Eye (tissue), 1 donor: ENCODE data around the gene MMS22L.
"Not testable (repeated sequence)": the region's sequence is repeated elsewhere in the genome, so short reads cannot be mapped to it uniquely, and the experiment has no call there.

Experiments
- DNase-seq: peaks from one replicate; pipeline ENCODE4 v3.0.0-alpha.2; 2015

MMS22L gene

DNA sequence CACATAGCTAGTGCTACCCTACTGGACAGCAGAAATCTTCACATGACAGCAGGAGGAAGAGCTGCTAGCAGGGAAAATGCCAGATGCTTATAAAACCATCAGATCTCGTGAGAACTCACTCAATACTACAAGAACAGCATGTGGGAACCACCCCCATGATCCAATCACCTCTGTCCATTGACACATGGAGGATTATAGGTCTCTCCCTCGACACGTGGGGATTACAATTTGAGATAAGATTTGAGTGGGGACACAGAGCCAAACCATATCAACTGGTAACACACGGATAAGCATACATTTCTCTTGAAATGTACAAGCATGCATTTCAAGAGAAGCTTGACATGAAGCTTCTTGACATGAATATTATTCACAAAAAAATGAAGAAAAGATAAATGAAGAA, 64.1 kb downstream of the MMS22L start:
- DNase-seq = no peak

DNA sequence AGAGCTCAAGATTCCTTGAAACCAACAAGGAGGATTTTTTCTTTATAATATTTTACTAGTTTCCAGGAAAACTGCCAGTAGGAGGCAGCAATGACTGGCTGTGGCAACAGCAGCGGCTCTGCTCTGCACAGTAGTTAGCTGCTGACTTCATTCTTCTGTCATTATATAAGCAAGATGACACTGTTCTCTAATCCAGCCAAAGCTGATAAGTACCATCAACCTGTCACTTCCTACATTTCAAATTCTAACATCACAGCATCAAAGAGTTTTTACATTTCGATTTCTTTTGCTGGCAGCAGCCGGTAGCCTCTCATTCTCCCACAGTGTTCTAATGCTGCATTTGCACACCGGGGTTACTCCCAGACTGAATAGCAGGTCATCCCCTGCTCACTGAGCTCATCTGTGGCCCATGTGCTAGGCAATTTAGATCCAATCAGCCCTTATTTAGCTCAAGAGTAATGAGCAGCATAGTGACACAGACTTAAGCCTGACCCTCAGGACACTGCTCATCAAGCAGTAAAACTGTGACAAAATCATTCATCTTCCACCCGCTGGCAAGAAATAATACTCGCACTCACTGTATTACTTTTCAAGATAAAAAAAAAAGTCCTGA, 67.8 kb downstream of the MMS22L start:
- peak; percentile 90 for DNase-seq

DNA sequence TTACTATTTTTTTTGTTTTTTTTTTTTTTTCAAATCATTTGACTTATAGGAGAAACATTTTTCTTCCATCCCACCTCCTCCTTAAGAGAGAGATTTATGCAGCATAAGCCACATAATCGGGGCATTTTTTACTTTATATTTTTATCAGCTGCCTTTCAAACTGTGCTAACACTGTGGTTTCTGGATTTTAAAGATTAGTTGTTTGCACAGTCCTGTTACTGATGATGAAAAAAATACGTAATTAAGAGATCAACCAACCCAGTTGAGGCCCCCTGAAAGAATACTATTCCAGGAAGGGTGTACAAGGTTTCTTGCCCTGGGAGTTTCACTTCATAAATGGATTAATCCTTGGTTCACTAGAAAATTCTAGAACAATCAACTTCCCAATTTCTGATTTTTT, 68.3 kb downstream of the MMS22L start:
- peak; percentile 9 for DNase-seq

DNA sequence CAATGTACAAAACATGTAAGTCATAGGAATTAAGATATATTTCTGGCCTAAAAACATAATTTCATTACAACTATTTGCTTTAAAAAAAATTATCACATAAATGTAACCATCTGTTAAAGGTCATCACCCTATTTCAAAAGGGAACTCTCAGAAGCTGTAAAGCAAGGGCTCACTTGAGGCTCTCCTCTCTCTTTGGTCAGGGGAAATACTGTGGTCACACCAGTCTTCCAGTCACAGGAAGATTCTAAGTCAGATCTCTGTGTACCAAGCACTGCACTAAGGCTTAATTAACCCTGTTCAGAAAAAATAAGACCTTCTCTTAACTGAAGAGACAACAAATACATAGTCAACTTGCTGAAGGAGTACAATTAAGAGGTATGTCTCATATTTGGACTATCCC, 75.6 kb downstream of the MMS22L start:
- no peak for DNase-seq

DNA sequence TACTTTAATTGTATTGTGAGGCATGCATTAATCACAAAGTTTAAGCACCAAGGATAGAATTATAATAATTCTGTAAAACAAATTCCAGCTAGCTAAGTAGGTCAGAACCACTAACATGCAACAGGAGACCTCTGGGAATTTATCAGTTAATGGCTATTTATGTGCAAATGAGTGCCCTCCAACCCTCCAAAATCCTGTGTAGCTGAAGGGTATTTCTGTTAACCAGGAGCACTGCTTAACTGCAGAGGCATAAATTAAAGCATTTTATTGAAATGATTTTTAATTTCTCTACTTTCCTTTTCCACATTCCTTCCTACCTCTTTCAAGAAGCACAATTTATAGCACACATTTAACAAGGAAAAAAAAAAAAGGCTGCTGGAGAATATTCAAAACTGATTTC, 77.0 kb downstream of the MMS22L start:
- DNase-seq = peak; percentile 52

DNA sequence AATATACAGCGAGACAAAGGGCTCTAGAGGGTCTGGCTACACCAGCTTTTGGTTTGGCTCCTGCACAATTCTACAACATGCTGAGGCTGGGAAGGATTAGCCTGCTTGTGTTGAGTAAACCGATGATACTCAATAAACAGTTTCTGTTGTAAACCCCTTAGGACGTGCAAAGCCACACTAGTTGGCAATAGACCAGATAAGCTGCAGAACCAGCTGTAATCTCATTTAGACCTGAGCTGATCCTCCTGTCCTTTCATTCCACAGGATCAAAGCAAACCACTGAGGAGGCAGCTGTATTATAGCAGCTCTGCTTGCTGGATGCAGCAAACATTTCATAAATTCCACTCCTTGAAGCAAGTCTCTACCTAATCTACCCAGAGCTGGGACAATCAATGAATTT, 79.7 kb downstream of the MMS22L start:
- DNase-seq = peak; percentile 27

DNA sequence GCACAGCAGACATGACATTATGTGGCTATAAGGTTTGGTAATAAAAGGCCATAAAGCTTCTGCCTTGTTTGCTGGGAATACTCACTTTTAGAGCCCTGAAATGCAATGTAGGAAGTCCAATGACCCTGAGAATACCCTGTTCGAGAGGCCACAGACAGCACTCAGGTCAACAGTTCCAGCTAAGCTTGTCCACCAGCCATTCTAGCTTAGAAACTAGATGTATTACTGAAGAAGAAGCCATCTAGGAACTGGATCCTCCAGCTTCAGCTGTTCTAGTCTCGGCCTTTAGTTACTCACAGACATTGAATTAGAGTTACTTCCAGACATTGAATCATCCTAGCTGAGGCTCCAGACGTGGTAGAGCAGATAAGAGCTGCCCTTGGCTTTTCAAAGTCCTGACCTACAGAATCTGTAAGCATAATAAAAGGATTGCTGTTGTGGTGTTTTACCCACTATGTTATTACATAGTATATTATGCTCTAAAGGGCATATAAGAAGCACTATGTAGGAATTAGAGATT, 84.9 kb downstream of the MMS22L start:
- DNase-seq = no peak

DNA sequence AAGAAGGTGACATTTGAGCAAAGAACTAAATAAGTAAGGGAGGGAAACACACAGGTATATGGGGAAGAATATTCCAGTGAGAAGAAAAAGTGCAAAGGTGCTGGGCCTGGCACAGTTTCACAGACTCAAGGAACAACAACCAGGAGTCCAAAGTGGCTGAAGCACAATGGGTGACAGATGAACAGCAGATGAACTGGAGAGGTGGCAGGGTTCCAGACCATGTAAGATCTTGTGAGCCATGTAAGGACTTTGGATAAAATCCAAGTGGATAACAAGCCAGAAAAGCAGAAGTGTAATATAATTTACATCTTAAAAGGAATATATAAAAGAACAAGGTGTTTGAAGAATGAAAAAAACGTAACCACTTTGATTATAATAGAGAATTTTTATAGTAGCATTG, 87.9 kb downstream of the MMS22L start:
- no peak for DNase-seq

DNA sequence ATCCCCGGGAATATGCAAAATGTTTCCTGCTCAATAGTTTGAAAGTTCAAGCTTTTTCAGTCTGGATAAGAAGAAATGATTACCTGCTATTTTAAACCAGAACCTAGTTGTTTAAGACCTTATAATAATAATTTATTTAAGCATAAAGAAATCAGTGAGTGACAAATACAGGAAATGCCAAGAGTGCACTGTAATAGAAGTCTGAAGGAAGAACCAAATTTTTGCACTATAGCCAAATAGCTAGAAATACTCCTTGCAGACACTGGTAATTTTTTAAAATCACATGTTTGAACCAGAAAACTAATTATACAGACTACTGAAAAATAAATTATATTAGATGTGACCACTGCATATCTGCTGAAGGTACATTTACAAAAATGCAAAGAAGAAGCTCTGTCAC, 93.2 kb downstream of the MMS22L start:
- DNase-seq = no peak

DNA sequence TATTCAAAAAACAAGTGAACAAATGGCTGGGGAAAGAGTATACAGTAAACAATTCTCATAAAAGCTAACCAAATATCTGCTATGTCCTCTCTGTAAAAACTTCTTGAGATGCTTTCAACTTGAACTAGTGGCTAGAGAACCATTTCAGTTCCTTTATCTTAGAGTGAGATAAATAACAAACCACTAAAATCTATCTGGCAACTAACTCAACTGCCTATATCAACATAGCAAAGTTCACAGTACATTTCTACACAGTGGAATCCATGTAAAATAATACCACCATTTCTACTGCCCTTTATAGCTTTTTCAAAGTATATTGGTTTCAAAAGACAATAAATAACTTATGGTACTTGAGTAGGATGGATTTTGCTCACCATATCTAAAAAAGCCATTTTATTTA, 95.1 kb downstream of the MMS22L start:
- no peak for DNase-seq

DNA sequence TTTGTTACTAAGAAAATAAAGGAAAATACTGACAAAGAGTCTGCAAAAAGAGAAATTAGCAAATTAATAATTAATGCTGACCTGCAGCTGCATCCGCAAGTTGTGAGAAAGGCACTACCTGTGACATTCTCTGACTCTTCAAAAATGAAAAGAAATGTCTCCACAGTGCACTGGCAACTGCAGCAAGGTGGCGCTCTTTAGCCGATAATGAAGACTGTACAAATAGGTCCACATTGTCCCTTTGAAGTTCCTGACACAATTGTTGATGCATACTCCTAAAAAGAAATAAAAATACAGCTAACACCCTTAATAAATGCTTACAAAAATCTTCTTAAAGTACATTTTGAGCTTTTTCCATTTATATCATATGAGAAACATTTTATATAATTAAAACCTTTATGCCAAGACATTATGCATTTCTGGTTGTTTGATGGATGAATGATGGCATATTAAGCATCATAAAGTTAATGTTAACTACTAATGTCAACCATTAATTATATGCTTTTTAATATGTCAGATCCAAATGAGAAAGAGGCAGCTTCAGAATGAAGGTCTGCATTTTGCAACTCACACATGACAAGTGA, 96.5 kb downstream of the MMS22L start:
- DNase-seq = peak; percentile 88

DNA sequence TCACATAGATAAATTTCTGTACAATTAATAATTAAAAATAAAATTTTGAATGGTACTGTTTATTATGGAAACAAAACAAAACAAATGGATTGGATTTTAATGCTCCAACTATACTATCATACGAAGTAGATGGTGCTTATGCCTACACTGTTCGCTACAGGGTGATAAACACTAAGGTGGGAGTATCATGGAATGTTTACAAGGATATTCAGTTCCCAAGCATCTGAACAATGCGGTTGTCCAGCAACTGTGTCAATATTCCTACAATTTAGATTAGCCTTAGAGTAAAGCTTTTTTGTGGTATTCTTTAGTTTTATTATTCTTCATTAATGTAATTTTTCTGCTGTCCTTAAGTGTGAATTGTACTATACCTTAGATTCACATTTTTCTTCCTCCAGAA, 105.1 kb downstream of the MMS22L start:
- no peak for DNase-seq

DNA sequence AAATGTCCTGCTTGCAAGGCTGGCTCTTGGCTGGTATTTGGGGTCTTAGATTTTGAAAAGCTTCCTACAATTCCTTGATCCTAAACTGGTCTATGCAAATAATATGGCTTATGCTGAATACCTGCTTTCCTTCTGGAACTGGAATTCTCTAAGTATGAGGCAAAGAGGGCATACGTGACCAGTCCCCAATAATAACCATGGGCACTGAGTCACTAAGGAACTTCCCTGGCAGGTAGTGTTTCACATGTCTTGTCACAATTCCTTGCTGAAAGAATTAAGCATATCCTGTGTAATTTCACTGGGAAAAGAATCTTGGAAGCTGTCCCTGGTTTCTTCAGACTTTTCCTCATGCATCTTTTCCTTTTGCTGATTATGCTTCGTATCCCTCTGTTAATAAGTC, 106.5 kb downstream of the MMS22L start:
- no peak for DNase-seq

DNA sequence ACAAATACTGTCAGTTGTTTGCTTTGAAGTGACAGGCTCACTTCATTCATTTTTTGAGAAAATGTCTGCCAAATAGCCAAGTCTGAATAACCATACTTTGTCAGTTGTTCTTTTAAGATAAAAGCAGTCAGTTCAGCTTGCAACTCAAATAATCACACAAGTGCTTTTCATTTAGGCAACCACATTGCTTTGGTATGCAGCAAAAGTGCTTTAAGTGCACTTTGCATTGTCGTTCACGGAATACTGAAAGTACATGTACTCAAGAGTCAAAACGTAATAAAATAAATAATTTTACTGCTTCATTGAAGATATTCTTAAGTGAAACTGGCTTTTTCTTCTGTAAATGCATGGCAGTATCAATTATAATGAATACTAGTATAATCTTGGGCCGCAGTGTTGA, 107.2 kb downstream of the MMS22L start:
- no peak for DNase-seq

DNA sequence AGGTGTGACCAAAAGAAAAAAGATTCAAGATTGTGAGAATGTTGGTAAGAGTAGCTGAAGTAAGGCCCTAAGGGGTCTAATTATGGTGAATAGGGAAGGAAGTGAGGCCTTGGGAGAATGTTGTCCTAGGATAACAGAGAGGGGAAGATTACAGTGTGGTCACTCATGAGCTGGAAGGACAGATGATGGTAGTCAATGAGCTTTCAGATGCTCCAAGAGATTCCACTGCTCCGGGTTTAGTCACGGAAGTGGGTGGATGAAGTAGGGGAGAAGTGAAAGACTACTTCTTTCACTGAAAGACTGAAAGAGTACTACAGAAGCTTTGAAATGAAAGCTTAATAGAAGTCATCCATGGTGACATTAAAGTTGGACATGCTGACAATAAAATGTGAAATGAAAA, 108.5 kb downstream of the MMS22L start:
- no peak for DNase-seq

DNA sequence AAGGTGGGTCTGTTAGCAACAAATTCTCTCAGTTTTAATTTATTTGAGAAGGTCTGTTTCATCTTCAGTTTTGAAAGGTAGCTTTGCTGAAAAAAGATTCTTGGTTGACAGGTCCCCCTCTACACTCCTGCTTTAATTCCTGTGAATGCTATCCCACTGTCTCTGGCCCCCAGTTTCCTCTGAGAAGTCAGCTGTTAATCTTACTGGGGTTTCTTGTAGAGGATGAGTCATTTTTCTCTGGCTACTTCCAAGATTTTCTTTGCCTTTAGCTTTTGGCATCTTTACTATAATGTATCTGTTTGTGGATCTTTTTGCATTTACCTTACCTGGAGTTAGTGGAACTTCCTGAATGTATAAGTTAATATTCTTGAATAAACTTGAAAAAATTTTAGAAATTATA, 122.7 kb downstream of the MMS22L start:
- DNase-seq = no peak

DNA sequence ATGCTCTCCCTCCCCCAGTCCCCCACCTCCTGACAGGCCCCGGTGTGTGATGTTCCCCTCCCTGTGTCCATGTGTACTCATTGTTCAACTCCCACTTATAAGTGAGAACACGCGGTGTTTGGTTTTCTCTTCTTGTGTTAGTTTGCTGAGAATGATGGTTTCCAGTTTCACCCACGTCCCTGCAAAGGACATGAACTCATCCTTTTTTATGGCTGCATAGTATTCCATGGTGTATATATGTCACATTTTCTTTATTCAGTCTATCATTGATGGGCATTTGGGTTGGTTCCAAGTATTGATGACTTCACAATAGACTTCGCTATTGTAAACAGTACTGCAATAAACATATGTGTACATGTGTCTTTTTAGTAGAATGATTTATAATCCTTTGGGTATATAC, 127.6 kb downstream of the MMS22L start:
- DNase-seq = not testable (repeated sequence)

DNA sequence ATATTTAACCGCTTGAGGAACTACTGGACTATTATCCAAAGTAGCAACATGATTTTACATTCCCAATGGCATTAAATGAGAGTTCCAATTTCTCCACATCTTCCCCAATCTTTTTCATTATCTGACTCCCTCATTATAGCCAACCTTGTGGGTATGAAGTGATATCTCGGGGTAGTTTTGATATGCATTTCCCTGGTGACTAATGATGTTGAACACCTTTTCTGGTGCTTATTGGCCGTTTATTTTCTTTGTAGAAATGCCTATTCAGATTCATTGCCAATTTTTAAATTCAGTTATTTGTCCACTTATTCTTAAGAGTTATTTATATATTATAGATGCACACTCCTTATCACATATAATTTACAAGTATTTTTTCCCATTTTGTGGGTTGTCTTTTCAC, 129.0 kb downstream of the MMS22L start:
- no peak for DNase-seq

DNA sequence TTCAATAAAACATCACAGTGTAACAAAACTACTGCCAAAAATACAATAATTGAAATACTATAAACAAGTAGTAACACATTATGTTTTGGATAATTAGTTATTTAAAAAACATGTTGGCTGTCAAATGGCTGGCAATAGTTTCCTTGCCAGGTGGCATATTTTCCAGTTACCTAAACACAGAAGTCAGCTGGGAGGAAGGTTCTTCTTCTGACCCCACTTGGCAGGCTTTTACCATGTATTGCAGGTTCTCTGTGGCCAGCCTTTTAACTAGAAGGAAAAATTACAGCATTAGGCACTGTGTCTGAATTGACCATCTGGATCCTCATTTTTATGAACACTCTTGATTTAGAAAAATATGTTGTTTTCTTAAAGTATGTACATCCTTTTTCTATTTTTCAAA, 131.4 kb downstream of the MMS22L start:
- DNase-seq = no peak

DNA sequence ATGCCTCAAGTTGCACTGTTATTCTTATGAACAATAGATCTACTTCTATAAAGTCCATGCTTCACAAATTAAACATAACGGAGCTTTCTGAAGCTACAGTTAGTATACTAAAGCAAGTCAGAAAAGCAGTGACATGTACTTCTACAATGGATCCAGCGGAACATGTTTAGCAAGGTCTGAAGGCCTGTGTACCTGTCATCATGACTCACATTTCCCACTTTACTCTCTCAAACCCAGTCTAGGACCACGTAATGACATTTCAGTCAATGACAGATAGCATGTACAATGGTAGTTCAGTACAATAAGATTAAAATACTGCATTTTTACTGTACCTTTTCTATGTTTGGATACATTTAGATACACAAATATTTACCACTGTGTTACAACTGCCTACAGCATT, 132.1 kb downstream of the MMS22L start:
- DNase-seq = no peak

DNA sequence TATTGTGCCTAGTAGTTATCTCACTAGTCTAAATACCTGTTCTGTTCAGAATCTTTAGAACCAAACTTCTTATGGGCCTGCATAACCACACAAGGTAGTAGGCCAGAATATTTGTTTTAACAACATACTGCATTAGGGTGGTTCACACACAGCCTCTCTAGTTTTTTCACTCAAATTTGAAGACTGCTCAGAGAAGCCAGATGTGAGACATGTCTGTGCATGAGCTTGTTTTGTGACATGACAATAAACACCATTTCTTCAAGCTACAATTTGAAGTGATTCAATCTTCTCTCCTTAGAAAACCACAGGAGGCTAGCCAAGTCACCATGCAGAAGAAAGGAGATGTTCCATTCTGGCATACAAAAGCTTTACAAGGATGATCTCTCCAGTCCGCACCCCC, 135.6 kb downstream of the MMS22L start:
- no peak for DNase-seq

DNA sequence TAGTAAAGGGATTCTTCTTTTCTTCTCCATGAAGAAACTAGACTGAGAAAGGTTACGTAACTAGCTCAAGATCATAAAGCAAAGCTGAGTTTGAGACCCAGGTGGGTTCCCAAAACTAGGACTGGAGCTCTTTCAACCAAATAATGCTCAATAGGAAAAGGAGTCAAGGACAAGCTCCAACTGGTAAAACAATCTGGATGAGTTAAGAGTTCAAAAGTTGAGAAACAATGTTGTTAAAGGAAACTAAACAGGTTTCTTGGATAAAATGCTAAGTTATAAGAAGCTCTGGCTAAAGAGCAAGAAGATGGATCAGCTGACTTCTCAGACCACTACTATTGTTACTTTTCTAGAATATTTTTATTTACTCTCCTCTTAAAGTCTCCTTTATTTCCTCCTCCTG, 137.3 kb downstream of the MMS22L start:
- DNase-seq = no peak

DNA sequence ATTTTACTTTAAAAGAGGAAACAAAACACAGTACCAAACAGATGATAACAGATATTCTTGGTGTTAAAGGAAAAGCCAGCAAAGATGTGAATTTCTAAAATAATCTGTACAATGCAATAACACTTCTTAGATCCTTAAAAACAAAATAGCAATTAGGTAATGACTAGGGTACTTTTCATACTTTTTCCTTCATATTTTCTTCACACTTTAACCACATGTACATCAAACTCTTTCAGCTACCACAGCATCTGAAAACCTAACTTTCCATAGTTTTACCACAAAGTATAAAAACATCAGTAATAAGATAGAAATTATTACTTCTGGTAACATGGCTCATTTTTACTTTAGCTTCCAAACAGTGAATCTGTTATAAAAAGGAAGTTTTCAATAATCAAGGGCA, 141.3 kb downstream of the MMS22L start:
- DNase-seq = no peak

DNA sequence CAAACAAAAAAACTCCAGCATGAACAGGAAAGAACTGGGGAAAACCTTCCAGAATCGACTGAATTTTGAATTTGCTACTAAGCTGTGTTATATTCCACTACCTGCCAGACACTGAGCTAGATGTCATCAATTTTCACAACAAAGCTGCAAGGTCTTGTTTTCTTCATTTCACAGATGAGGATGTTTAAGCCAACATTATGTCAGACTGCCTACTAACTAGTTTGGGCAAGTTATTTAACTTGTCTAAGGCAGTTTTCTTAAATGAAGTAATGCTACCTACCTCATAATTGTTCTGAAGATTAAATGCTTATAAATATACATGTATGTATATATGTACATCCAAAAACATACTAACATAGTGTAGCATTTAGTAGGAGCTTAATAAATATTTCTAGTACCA, 144.4 kb downstream of the MMS22L start:
- no peak for DNase-seq
